WTC11 (cell line): ENCODE results near the gene DMD. TPM values are rescaled to one million over a fixed set of nuclear protein-coding genes. Genes with fewer than 3 reads are reported as not detected.

Source experiments
- ATAC-seq: fragments of 200-7000 bp; cut with Tn5 transposase; 2 replicates; pipeline ENCODE4 v1.10.0; 2021; ENCODE audit warnings: mild to moderate bottlenecking, moderate library complexity
- CTCF ChIA-PET: fragments of 300-600 bp; sonication (Branson Sonifier 250); formaldehyde crosslinking; loops from one replicate; lab custom pipeline; 2021; ENCODE audit warnings: antibody characterized with exemption; lab: Charles Lee
- POLR2A ChIA-PET: fragments of 350-600 bp; sonication (Branson Sonifier 250); formaldehyde crosslinking; loops from one replicate; lab custom pipeline; 2021; ENCODE audit warnings: antibody characterized with exemption; lab: Charles Lee
- DNase-seq: peaks from one replicate; pipeline ENCODE4 v3.0.0; 2021; ENCODE audit warnings: low spot score
- H3K27ac Mint-ChIP-seq: 2 replicates; pipeline ENCODE4 v1.8.0; 2021; ENCODE audit warnings: mixed read lengths
- H3K27me3 Mint-ChIP-seq: 2 replicates; pipeline ENCODE4 v1.8.0; 2021; ENCODE audit warnings: low read depth, mild to moderate bottlenecking, moderate library complexity, mixed read lengths
- H3K36me3 Mint-ChIP-seq: 2 replicates; pipeline ENCODE4 v1.8.0; 2021; ENCODE audit warnings: mixed read lengths
- H3K4me1 Mint-ChIP-seq: 2 replicates; pipeline ENCODE4 v1.8.0; 2022; ENCODE audit warnings: mixed read lengths
- H3K4me3 Mint-ChIP-seq: 2 replicates; pipeline ENCODE4 v1.8.0; 2021; ENCODE audit warnings: mild to moderate bottlenecking, moderate library complexity, mixed read lengths
- H3K9me3 Mint-ChIP-seq: 2 replicates; pipeline ENCODE4 v1.8.0; 2021; ENCODE audit warnings: mixed read lengths
- CDX4 ChIP-seq: fragments of 250-450 bp; sonication (Bioruptor Pico); IDR thresholded peaks from 2 replicates; pipeline ENCODE4 v1.9.0; 2021; ENCODE audit warnings: moderate library complexity, mild to moderate bottlenecking, inconsistent platforms, borderline replicate concordance
- CTCF ChIP-seq: fragments of 200-600 bp; IDR thresholded peaks from 2 replicates; pipeline ENCODE4 v1.8.0; 2022; ENCODE audit warnings: antibody characterized with exemption
- E2F1 ChIP-seq: sonication (generic); formaldehyde crosslinking; IDR thresholded peaks from 2 replicates; pipeline ENCODE4 v1.8.0; 2022; ENCODE audit warnings: mild to moderate bottlenecking, missing genetic modification reagents
- FOXP1 ChIP-seq: sonication (generic); formaldehyde crosslinking; IDR thresholded peaks from 2 replicates; pipeline ENCODE4 v1.8.0; 2022; ENCODE audit warnings: missing genetic modification reagents, mild to moderate bottlenecking, moderate library complexity, borderline replicate concordance
- IRF2 ChIP-seq: sonication (generic); formaldehyde crosslinking; IDR thresholded peaks from 2 replicates; pipeline ENCODE4 v1.8.0; 2022; ENCODE audit warnings: low read depth, missing genetic modification reagents, borderline replicate concordance
- NFE2L1 ChIP-seq: sonication (generic); formaldehyde crosslinking; IDR thresholded peaks from 2 replicates; pipeline ENCODE4 v1.8.1; 2023; ENCODE audit warnings: missing genetic modification reagents
- NR2C2 ChIP-seq: sonication (generic); formaldehyde crosslinking; IDR thresholded peaks from 2 replicates; pipeline ENCODE4 v1.8.0; 2022; ENCODE audit warnings: mild to moderate bottlenecking, missing genetic modification reagents
- PREB ChIP-seq: sonication (generic); formaldehyde crosslinking; IDR thresholded peaks from 2 replicates; pipeline ENCODE4 v1.8.1; 2022; ENCODE audit warnings: mild to moderate bottlenecking, missing genetic modification reagents, moderate library complexity, borderline replicate concordance
- RORB ChIP-seq: fragments of 250-450 bp; sonication (Bioruptor Pico); IDR thresholded peaks from 2 replicates; pipeline ENCODE4 v1.9.0; 2021; ENCODE audit warnings: mild to moderate bottlenecking
- SOX15 ChIP-seq: fragments of 250-450 bp; sonication (Bioruptor Pico); IDR thresholded peaks from 2 replicates; pipeline ENCODE4 v1.9.0; 2021; ENCODE audit warnings: mild to moderate bottlenecking
- SP1 ChIP-seq: sonication (generic); formaldehyde crosslinking; conservative IDR thresholded peaks from 2 replicates; pipeline ENCODE4 v1.8.1; 2022; ENCODE audit warnings: missing genetic modification reagents
- ZBTB21 ChIP-seq: sonication (generic); formaldehyde crosslinking; IDR thresholded peaks from 2 replicates; pipeline ENCODE4 v1.8.1; 2023; ENCODE audit warnings: mild to moderate bottlenecking, missing genetic modification reagents, borderline replicate concordance
- ZBTB43 ChIP-seq: sonication (generic); formaldehyde crosslinking; IDR thresholded peaks from 2 replicates; pipeline ENCODE4 v1.8.1; 2023; ENCODE audit warnings: mild to moderate bottlenecking, missing genetic modification reagents
- ZNF121 ChIP-seq: sonication (generic); formaldehyde crosslinking; IDR thresholded peaks from 2 replicates; pipeline ENCODE4 v1.8.0; 2023; ENCODE audit warnings: missing genetic modification reagents
- ZNF232 ChIP-seq: sonication (generic); formaldehyde crosslinking; IDR thresholded peaks from 2 replicates; pipeline ENCODE4 v1.8.0; 2022; ENCODE audit warnings: mild to moderate bottlenecking, missing genetic modification reagents
- total RNA-seq: library from RNA; stranded (reverse); gene quantifications from 3 replicates; pipeline ENCODE4 v1.2.3, GENCODE V29; 2021

Gene DMD
- total RNA-seq, 1 experiment from 2014 or later: 9.1 TPM

GRCh38 chrX:32443841-32444240, 767.5 kb downstream of the DMD start:
- DNase-seq: no peak
- ChIA-PET CTCF (no interaction called here), POLR2A (no interaction called here)
- TF ChIP-seq CTCF (no peak), E2F1 (CRISPR knock-in tag) (no peak), SOX15 (no peak)
- Mint-ChIP-seq H3K27me3 (no peaks in the 10 kb centered on the region; the same call in 1 of the 2 replicates), H3K4me3 (no peak overlapping the region), H3K36me3 (0 out of 2 replicates have a peak, but pooled peaks cover 2% of the 10 kb centered on the region), H3K27ac (no peak overlapping the region), H3K4me1 (no peaks in the 10 kb centered on the region), H3K9me3 (0 out of 2 replicates have a peak, but pooled peaks cover under 1% of the 10 kb centered on the region)
- no peak for ATAC-seq

- POLR2A ChIA-PET: no interaction called here
- Mint-ChIP-seq H3K27ac (no peak overlapping the region), H3K36me3 (no peaks in the 10 kb centered on the region), H3K9me3 (peaks cover 3% of the 10 kb centered on the region; the same call in 1 of the 2 replicates), H3K4me1 (no peaks in the 10 kb centered on the region), H3K4me3 (no peak overlapping the region), H3K27me3 (no peaks in the 10 kb centered on the region)
- no peak for TF ChIP-seq ZNF232
- TF ChIP-seq SP1: no peak
- no peak for TF ChIP-seq NFE2L1 (CRISPR knock-in tag)
- TF ChIP-seq IRF2: no peak
- TF ChIP-seq FOXP1 (CRISPR knock-in tag): no peak
- DNase-seq (no peak), ATAC-seq (no peak)
- CTCF ChIA-PET: no interaction called here
Measured at GRCh38 chrX:32421266-32421665, 790.1 kb downstream of the DMD start.

- Mint-ChIP-seq H3K9me3 (no peaks in the 10 kb centered on the region), H3K27ac (no peak overlapping the region), H3K36me3 (peaks cover 2% of the 10 kb centered on the region; the same call in 1 of the 2 replicates), H3K27me3 (no peaks in the 10 kb centered on the region), H3K4me1 (no peaks in the 10 kb centered on the region), H3K4me3 (no peak overlapping the region)
- TF ChIP-seq NR2C2 (CRISPR knock-in tag) (no peak), ZNF232 (no peak), ZBTB21 (no peak), ZNF121 (CRISPR knock-in tag) (no peak), ZBTB43 (no peak), PREB (CRISPR knock-in tag) (no peak), CDX4 (CRISPR knock-in tag) (no peak), RORB (CRISPR knock-in tag) (no peak)
- CTCF ChIA-PET: no interaction called here
- POLR2A ChIA-PET: no interaction called here
- ATAC-seq (no peak), DNase-seq (no peak)
Measured at GRCh38 chrX:32408389-32408788, 803.0 kb downstream of the DMD start.
